Measurements from ENCODE around the gene ANKRD31.
A peak's percentile ranks its signal among the peaks of the same experiment; 100 is the strongest.
"Not testable (repeated sequence)": the region's sequence is repeated elsewhere in the genome, so short reads cannot be mapped to it uniquely, and the experiment has no call there.

ANKRD31 gene, protein sequence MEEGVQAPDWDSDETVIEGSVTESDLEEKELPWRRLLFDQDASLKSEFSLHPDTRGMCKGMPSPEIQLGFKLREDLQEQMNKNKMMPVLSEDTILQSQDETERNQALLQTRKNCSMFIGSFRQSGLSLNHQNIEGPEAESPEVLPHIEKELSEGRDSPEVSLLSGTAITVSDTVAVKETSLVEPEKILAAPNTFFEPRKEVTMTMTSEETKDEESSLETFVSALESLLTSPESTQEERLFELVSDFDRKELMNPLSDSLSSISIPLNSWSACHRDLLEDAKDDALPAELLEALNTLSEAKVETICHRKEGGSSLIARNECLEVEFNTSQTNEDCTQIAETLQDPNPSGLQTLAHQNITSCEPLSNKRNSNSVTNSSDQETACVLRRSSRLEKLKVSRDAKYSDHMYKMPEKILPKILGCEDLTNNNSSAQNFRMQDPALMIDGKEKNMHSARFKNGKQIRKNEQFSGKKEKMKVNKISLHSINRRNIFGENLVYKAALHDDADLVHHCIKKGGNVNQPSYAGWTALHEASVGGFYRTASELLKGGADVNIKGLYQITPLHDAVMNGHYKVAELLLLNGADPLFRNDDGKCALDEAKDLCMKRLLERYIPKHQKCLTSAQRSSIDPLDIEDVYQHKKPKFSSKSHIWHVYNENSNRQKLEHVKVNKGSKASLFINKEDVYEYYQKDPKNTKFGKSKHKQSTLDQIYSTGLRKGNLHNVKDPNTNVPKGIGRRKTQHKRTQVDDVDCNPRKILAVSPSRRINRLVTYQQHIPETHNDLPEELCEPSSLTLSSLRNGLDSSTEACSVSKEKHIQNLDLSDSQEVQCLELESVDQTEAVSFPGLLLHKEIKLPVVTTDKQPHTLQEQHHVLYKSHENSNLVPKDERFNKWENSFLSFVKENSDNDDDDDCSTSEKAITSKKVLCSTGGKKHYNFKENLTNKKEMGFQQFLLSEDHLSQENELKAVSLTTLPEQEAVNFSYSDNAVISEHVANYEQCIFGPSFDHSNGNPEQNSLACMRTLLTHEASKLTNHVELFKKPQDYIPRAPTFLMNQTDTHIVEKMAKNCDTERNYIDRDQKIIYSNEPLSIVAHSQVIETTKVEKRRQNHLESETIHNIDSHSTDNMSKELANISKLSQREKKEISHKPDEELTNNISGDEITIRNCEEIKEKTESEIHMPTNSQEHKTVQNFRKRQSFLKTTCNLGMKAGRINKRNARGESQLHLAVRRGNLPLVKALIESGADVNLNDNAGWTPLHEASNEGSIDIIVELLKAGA (N-terminal part only)

DNA sequence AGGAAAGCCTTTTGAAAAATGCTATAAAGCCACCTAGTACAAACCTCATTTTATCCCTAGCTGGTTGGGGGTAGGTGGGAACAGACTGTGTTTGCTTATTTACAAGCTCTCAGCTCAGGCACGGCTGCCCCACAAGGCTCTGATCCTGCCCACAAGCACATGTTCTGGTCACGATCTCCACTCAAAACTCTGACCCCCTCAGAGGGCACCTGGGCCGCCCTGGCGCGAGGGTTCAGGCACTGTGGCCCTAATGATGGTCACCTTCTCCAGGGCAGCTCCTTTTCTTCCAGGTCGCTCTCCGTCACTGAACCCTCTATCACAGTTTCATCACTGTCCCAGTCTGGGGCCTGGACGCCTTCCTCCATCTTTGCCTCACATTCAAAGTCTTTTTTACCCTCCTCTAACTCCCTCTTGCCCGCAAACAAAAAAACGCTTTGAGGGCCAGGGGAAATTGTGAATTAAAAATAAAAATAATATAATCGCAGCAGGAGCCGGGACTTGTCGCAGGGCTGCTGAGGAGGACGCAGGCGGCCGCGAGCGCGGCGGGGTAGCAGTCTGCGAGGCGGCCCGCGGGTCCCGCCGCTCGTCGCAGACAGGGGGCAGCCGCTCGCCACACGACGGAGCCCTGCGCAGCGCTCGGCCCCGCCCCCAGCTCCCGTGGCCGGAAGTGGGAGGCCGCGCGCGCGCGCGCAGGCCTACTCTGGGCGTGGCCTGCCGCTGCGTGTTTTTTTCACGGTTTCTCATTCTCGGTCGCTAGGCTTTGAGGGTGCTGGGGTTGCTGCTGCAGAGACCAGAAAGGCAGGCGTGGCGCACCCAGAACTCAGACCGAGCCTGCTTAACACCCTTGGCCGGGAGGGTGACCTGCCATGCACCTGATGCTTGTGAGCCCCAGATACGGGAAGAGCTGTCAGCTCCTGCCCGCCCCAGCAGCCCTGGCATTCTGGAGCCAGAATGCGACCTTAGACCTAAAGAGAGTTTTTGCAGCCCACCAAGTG lies at the start of gene ANKRD31:
ANKRD31 (minus strand) TSS at position 557 of the 995 bp plus-strand sequence; CDS start at position 365, 192 bp downstream.
- DNase-seq (ENCODE audit: low spot score) = peak; percentile 91

DNA sequence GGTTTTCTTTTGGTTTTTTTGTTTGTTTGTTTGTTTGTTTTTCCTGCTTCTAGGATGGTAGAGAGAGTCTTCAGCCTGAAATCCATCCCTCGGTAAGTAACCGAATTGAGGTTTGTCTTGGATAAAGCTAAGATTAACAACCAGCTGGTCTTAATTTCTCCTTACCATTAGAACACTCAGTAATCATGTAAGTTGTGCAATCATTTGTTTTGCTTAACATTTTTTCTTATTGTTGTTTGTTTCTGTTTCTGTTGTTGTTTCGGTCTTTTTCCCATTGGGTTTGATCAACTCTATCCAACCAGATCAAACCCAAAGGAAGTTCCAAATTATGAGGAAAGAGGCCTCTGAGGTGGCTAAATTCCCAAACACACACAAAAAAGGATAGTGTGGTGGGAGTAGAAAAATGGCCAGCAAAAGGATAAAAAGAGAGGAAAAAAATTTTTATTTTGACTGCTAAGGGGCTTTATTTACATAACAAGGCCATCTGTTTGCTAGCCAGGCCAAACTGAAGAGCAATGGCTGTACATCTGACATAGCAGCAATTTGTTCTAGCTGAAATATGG lies 49.6 kb upstream of the ANKRD31 start:
- no peak for DNase-seq (ENCODE audit: low spot score)

DNA sequence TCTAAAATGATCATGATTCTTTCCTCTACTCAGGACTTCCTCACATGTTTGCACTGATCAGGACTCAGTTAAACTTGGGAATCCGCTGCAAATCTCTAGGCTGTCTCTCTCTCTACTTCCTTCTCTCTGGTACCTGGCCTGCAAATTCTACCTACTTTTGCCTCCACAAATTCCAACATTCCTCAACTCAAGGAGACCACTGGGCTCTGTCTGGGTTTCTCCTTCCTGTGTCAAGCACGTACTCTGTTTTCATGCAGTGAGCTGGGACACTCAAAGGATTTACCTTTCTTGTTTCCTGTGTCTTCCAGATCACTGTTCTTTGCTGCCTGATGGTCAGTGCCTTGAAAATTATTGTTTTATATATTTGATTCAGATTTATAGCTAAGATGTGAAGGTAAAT lies 45.9 kb upstream of the ANKRD31 start:
- no peak for DNase-seq (ENCODE audit: low spot score)

DNA sequence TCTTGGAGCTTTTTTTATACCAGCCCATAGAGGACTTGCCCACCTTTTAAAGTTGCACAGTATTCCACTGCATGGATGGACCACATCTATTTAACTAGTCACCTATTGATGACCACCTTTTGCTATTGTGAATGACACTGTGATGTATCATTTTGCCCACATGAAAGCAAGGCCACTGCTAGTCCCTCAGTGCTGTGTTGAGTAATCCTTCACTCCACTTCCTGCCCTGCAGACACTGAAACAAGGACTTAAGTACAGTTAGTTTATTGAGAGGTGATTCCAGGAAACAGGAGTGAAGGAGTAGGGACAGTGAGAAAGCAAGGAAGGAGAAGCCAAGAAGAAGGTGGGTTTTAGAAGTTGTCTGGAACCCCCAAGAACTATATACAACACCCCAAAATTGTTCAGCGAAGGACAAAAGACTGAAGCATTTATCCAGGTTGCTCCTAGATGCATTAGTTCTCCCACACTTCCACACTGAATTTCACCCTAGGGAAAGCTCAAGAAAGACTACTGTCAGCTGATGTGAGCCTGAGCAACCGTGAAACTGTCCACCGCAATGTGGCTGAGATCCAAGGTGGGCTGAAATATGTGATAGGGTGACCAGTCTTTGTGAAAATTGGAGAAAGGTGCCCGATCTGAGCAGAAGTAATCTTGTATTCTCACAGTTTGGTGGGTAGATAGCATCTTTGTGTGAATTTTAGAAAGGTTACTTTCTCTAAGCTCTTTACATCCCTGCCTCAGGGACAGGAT lies 45.2 kb upstream of the ANKRD31 start:
- DNase-seq (ENCODE audit: low spot score) = no peak

DNA sequence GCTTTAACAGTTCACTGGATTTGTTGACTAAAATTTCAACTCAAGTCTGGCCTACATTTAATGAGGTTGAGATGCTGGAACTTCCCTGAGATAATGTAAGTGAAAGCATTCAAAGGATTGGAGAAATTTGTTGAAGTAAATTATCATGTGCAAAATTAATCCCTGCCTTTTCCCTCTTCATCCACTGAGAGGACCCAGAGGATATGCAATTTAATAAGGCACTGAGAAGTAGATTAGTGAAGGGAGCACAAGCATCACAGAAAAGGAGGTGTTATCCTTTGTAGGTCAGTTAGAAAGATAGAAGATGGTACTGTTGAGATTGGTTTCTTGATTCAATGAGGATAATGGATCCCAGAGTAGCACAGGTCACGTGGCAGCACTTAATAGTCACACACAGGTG lies 42.6 kb upstream of the ANKRD31 start:
- no peak for DNase-seq (ENCODE audit: low spot score)

DNA sequence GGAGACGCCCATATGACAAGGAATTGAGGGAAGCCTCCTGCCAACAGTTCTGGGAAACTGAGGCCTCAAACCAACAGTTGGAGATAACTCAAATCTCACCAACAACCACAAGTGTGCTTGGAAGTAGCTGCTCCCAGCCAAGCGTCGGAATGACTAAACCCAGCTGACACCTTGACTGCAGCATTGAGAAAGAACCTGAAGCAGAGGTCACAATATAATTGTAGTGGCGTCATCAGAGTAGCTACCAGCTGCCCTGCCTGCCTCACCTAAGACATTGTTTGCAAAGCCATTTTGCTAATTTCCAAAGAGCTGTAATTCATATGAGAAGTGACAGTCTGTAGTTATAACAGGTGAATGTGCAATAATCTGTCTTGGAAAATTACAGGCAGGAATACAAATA lies 40.8 kb upstream of the ANKRD31 start:
- no peak for DNase-seq (ENCODE audit: low spot score)

DNA sequence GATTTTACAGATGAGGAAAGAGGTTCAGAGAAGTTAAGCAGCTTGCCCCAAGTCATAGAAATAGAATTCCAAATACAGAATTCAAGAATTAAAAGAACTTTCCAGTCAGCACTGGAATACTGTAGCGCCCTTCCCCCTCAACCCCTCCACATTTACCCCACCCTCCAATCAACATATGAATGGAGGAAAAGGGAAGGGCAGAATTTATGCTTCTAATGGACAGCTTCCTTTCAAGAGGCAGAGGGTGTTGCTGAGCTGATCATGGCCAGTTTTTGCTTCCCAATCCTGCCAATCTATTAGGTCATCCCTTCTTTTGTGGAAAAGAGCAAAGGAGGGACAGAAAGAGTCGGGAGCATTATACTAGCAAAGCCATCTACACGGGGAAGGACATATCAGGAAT lies 39.1 kb upstream of the ANKRD31 start:
- DNase-seq (ENCODE audit: low spot score) = no peak

DNA sequence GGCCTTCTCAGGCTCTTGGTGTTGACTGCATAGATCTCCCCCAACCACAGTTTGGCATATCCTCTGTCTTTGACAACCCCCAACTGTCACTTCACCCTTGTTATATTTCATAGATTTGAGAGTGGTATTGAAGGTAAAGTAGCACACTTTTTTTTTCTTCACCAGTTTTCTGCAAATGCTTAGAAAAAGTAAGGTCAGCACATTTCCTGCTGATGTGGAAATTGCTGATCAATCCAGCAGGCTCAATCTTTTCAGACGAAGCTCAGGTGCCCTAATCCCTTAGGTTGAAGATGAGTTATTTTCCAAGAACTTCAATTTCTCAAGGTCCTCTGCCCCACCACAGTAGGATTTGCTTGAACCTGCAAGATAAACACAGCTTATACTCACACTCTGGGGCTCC lies 38.5 kb upstream of the ANKRD31 start:
- no peak for DNase-seq (ENCODE audit: low spot score)

DNA sequence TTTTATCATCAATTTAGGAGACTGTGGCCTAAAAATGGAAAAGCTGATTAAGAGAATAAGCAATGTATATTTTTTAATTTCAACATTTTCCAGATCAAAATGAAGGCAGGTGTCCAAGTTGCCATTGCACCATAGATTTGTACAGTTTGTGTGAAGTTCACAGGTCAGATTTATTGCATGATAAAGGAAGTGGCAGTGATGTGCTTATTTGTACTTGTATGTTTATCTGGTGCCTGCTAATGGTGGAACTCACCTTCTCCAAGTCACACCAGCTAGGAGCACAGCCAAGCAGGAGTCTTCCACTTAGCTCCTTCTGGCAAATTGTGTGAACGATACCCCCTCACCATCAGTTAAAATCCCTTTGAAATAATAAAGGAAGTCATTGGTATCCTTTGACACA lies 37.8 kb upstream of the ANKRD31 start:
- DNase-seq (ENCODE audit: low spot score) = no peak

DNA sequence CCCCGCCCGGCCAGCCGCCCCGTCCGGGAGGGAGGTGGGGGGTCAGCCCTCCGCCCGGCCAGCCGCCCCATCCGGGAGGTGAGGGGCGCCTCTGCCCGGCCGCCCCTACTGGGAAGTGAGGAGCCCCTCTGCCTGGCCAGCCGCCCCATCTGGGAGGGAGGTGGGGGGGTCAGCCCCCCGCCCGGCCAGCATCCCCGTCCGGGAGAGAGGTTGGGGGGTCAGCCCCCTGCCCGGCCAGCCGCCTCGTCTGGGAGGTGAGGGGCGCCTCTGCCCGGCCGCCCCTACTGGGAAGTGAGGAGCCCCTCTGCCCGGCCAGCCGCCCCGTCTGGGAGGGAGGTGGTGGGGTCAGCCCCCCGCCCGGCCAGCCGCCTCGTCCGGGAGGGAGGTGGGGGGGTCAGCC lies 33.9 kb upstream of the ANKRD31 start:
- DNase-seq (ENCODE audit: low spot score) = not testable (repeated sequence)

DNA sequence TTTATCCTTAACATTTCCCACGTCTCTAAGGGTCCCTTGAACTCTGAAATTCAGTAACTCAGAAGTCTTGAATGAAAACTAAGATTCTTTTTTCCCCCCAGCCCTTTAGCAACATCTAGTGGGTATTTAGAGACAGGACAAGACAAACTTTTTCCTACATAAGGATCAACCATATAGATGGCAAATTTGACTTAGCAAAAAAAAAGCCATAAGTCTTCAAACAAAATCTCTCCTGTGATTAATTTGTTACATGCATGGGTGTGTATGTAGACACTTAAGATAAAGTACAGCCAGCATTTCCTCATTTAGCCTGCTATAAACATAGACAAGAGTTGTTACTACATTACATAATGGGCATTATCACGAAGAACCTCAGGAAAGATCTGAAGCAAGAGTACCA lies 29.1 kb upstream of the ANKRD31 start:
- DNase-seq (ENCODE audit: low spot score) = no peak

DNA sequence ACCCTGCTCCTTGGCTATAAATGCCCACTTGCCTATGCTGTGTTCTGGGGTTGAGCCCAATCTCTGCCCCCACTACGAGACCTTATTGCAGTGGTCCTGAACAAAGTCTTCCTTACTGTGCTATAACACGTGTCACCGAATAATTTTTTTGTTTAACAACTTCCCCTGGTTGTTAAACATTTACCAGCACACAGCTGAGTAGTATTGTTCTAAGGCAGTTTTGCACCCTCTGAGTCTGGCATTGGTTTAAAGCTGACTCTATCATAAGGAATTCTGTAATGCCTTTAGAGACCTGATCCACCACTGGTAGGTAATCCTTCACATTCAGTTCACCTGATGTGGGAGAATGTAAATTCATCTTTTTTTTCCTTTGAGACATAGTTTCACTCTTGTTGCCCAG lies 25.6 kb upstream of the ANKRD31 start:
- no peak for DNase-seq (ENCODE audit: low spot score)

DNA sequence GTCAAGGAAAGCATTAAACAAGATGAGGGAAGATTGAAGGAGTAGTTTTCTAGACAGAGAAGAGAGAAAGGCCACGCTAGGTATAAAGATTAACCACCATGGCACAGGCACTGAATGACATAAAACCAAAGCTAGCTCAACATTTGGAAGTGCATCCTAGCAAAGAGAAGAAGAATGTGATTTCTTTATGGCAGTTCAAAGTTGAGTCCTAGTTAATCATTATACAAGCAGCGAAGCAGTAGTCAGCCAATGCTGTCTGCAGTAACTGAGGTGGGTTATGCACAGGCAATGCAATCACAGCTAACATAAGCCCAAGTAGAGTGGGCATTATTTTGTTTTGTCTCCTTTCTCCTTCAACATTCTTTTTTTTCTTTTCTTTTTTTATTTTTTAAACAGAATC lies 24.0 kb upstream of the ANKRD31 start:
- no peak for DNase-seq (ENCODE audit: low spot score)

DNA sequence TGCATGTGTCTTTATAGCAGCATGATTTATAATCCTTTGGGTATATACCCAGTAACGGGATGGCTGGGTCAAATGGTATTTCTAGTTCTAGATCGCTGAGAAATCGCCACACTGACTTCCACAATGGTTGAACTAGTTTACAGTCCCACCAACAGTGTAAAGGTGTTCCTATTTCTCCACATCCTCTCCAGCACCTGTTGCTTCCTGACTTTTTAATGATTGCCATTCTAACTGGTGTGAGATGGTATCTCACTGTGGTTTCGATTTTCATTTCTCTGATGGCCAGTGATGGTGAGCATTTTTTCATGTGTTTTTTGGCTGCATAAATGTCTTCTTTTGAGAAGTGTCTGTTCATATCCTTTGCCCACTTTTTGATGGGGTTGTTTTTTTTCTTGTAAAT lies 13.8 kb upstream of the ANKRD31 start:
- DNase-seq (ENCODE audit: low spot score) = not testable (repeated sequence)

DNA sequence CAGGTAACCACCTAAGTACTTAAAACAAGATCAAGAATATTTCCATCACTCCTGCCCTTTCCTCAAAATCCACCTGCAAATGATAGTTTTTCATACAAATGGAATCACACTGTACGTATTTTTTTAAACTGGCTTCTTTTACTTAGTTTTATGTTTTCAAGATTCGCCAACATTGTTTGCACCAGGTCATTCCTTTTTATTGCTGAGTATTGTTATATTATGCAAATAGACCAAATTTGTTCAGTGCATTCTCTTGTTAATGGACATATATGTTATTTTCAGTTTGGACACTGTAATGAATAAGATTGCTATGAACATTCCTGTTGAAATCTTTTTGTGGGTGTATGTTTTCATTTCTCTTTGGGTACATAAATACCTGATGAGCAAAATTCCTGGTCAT lies 8.3 kb upstream of the ANKRD31 start:
- no peak for DNase-seq (ENCODE audit: low spot score)

DNA sequence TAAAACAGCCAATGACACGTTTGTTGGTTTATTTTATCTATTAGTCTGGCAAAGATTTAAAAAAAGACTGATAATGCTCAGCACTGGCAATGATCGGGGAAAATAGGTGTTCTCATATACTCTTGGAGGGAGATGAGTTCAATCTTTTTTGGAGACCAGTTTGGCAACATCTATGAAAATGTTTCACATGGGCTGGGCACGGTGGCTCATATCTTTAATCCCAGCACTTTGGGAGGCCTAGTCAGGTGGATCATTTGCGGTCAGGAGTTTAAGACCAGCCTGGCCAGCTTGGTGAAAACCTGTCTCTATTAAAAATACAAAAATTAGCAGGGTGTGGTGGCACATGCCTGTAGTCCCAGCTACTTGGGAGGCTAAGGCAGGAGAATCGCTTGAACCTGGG lies 6.8 kb upstream of the ANKRD31 start:
- no peak for DNase-seq (ENCODE audit: low spot score)

DNA sequence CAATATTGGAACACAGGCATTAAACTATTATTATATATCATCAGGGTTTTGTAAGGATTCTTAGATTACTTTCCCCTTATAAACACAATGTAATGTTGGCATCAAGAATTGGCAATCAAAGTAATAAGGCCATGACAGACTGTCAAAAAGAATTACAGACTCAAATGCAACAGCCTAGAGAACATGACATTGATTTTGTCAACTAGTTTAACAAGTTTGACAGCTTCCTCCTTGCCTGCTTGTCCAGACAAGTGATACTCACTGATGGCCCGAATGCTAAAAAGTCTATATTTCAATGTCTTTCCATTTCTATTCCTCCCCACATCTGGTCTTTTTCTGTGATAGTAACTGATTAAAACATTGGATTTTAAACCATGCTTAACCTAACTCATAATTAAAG lies 6.4 kb upstream of the ANKRD31 start:
- DNase-seq (ENCODE audit: low spot score) = no peak

DNA sequence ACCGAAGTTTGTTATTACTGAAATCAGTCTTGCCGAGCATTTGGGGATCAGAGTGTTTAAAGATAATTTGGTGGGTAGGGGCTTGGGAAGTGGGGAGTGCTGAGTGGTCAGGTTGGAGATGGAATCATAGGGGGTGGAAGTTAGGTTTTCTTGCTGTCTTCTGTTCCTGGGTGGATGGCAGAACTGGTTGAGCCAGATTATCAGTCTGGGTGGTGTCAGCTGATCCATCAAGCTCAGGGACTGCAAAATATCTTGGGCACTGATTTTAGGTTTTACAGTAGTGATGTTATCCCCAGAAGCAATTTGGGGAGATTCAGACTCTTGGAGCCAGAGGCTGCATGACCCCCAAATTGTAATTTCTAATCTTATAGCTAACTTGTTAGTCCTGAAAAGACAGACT lies 5.4 kb upstream of the ANKRD31 start:
- DNase-seq (ENCODE audit: low spot score) = no peak

DNA sequence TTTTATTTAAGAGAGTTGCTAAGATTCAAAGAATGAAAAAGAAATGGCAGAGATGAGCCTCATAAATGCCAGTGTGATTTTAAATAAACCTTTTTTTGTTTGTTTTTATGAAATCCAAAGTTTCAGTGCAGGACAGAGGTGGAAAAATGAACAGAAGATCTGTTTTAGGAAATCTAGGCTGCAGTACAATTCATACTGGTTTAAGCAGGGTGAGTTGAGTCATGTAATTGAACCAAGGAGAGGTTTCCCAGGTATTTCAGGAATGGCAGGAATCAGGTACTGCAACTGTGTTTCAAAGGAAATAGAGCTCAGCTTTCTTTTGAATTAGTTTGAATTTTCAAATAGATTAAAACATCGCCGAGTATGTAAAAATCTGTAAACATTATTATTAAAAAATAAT lies 3.0 kb upstream of the ANKRD31 start:
- no peak for DNase-seq (ENCODE audit: low spot score)

DNA sequence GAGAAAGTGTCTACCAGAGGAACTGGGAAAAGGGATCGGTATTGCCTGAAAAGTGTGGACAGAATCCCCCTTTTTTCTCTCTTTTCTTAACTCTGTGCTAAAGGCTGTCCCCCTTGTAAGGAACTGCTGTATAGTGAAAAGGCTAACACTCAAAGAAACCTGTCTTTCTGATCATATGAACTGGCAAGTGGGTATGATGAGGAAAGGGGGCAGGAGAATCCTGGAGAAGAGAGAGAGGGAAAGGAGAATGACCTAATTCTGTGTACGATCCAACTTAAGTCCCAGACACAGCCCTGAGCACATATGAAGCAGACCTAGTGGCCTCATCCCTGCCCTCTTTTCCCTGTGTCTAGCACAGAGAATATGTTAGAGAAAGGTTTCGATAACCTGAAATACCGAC lies 967 bp downstream of the ANKRD31 start:
- no peak for DNase-seq (ENCODE audit: low spot score)
